Activated CD4-positive, alpha-beta T cell treated with anti-CD3 and anti-CD28 coated beads, Interleukin-2, Interleukin-6, amounts not matched to agents 100 ng/mL and 50 ng/mL, durations not matched to agents 16 hours and 8 hours (primary cell): ENCODE results near the gene TTC36.
A peak's percentile ranks its signal among the peaks of the same experiment; 100 is the strongest.
"Not testable (repeated sequence)": the region's sequence is repeated elsewhere in the genome, so short reads cannot be mapped to it uniquely, and the experiment has no call there.

Experiments used
- DNase-seq: peaks from one replicate; pipeline ENCODE4 v3.0.0-alpha.2; 2020

TTC36 gene

DNA sequence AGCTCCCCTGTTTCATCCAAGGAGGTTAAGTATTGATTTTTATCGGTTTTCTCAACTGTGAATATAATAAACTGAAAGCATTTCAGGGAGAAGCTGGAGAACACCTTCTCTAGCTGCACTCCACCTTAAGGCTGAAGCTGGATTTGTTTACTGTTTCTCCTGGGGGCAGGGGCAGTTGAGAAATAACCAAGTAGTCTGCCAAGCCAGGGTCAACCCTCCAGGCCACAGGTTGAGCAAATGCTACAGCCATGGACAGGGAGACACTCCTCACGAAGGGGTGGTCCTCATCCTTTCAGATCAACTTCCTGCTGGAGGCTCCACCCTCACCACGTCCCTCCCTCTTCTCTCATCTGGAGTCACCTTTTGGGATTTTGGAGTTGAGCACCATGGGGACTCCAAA lies at the start of gene TTC36:
TTC36 (plus strand) TSS at position 366 of the 400 bp plus-strand sequence; CDS start at position 387, 21 bp downstream.
- DNase-seq, result no peak

GRCh38 chr11:118481238-118481637 lies 46.0 kb upstream of the TTC36 start:
- DNase-seq, result not testable (repeated sequence)

GRCh38 chr11:118484405-118484804 lies 42.9 kb upstream of the TTC36 start:
- no peak for DNase-seq

- DNase-seq, result no peak
Measured at GRCh38 chr11:118485273-118485672, 42.0 kb upstream of the TTC36 start.

DNA sequence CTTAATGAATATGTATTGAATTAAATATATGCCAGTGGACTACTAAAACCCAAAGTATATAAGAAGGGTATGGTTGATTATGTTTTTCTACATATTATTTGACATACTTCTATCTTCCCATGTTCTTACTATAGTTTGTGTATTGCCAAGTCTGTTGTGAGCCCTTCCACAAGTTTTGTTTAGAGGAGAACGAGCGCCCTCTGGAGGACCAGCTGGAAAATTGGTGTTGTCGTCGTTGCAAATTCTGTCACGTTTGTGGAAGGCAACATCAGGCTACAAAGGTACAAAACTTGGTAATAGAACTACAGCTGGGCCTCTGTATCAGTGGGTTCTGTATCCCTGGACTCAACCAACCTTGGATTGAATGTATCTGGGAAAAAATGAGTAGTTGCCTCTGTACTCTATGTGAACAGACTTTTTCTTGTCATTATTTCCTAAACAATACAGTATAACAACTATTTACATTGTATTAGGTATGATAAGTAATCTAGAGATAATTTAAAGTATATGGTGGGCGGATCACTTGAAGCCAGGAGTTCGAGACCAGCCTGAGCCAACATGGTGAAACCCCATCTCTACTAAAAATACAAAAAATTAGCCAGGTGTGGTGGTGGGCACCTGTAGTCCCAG lies 38.7 kb upstream of the TTC36 start:
- peak; percentile 85 for DNase-seq

- no peak for DNase-seq
Measured at GRCh38 chr11:118491041-118491440, 36.2 kb upstream of the TTC36 start.

DNA sequence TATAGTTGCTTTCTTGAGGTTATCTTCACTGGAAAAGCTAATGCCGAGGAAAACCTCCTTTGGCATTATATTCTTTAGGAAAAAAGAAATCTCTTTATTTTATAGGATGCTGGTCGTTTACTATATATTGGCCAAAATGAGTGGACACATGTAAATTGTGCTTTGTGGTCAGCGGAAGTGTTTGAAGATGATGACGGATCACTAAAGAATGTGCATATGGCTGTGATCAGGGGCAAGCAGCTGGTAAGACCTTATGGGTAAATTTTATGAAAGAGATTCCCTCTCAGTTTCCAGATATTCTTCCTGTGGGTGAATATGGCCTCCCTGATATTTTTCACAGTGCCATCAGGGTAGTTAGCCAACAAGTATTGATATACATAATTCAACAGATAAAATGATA lies 29.4 kb upstream of the TTC36 start:
- DNase-seq, result no peak

GRCh38 chr11:118503216-118503615 lies 24.1 kb upstream of the TTC36 start:
- no peak for DNase-seq

GRCh38 chr11:118511601-118512000 lies 15.7 kb upstream of the TTC36 start:
- DNase-seq, result no peak

- DNase-seq, result no peak
Measured at GRCh38 chr11:118514103-118514502, 13.2 kb upstream of the TTC36 start.

- no peak for DNase-seq
Measured at GRCh38 chr11:118519549-118519948, 7.7 kb upstream of the TTC36 start.

DNA sequence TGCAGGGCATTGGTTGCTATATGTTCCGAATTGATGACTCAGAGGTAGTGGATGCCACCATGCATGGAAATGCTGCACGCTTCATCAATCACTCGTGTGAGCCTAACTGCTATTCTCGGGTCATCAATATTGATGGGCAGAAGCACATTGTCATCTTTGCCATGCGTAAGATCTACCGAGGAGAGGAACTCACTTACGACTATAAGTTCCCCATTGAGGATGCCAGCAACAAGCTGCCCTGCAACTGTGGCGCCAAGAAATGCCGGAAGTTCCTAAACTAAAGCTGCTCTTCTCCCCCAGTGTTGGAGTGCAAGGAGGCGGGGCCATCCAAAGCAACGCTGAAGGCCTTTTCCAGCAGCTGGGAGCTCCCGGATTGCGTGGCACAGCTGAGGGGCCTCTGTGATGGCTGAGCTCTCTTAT lies 5.4 kb upstream of the TTC36 start:
- DNase-seq, result no peak

- no peak for DNase-seq
Measured at GRCh38 chr11:118522571-118523072, 4.7 kb upstream of the TTC36 start.

DNA sequence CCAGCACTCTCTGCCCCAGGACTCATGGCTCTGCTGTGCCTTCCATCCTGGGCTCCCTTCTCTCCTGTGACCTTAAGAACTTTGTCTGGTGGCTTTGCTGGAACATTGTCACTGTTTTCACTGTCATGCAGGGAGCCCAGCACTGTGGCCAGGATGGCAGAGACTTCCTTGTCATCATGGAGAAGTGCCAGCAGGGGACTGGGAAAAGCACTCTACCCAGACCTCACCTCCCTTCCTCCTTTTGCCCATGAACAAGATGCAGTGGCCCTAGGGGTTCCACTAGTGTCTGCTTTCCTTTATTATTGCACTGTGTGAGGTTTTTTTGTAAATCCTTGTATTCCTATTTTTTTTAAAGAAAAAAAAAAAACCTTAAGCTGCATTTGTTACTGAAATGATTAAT lies 2.9 kb upstream of the TTC36 start:
- no peak for DNase-seq

- DNase-seq, result no peak
Measured at GRCh38 chr11:118524757-118525470, 2.4 kb upstream of the TTC36 start.

DNA sequence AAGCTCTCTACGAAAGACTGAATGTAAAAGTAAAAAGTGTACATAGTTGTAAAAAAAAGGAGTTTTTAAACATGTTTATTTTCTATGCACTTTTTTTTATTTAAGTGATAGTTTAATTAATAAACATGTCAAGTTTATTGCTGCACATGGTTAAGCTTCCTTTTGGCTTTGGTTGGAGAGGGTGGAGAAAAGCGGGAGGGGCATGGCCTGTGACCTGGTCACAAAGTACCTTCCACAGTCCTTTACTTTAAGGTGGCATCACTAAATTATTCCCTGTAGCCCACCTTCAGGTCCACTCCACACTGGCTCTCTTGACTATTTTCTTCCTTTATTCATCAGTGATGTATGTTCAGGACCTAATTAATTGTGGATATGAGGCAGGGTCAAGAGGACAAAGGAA lies 586 bp upstream of the TTC36 start:
- no peak for DNase-seq

DNA sequence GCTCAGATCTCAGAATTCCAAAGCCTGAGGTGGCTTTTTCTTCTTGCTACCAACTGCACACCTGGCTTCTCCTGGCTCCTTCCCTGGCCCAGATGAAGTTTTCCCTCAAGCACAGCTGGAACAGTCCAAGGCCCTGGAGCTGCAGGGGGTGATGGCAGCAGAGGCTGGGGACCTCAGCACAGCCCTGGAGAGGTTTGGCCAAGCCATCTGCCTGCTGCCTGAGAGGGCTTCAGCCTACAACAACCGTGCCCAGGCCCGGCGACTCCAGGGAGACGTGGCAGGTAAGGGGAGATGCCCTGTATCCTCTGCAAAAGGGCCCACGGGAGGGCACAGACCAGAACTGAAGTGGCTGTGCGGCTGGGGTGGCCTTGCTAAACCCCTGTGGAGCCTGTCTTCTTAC lies 1.2 kb downstream of the TTC36 start:
- no peak for DNase-seq

DNA sequence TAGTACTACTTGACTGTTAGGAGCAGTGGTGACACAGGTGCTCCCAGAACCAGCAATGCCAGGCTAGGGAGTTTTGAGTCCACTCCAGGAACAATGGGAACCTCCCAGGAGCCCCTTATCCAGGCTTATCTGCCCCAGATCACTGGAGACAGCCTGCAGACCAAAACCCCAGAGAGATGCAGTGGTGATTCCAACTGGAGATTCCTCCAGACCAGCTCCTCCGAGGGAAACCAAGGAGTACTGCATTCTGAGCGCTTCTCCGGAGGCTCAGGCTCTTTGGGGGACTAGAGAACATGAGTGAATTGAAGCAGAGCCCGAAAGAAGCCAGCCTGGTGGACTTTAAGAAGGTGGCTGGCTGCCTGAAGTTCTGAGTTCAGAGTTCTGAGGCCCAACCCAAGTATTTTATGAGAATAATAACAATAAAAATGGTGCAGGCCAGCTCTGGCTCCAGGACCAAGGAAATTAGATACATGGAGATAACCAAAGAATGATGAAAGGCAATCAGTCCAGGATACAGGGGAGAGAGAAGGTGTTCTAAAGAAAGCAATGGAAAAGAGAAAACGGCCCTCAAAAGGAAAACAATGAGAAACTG lies 2.4 kb downstream of the TTC36 start:
- no peak for DNase-seq

- no peak for DNase-seq
Measured at GRCh38 chr11:118530180-118530682, 3.0 kb downstream of the TTC36 start.

- DNase-seq, result peak; percentile 80
Measured at GRCh38 chr11:118530683-118531596, 3.7 kb downstream of the TTC36 start, which contains the start of gene TMEM25. Gene TMEM25 (plus strand): TSS chr11:118531192. CDS start chr11:118531802, 610 bp downstream.

DNA sequence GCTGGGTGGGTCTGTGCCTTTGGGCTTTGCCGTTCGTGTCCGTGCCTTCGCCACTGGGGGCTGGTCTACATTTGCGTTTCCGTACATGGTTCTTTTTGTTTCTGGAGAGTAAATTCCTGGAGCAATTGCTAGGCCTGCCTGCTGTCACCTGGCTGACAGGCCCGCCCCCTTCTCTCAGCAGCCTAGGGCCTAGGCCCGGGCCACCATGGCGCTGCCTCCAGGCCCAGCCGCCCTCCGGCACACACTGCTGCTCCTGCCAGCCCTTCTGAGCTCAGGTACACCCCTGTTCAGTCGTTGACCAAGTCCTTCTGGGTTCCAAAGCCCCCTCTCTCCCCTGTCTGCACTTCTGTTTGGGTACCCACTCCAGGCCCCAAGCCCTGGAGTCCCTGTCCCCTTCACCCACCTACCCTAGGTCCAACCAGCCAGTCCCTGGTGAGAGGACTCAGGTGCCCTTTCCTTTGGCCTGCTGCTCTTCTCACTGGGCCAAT lies 4.4 kb downstream of the TTC36 start:
- DNase-seq, result no peak

GRCh38 chr11:118532091-118532490 lies 4.8 kb downstream of the TTC36 start:
- no peak for DNase-seq
